Astrocyte (in vitro differentiated cells and primary cell): Measurements from ENCODE around the gene UBL3. TPM values are rescaled to one million over a fixed set of nuclear protein-coding genes. Genes with fewer than 3 reads are reported as not detected.

Experiments used
- DNase-seq: peaks from one replicate; pipeline ENCODE4 v3.0.0-alpha.2; 2010; ENCODE audit warnings: low read depth
- FAIRE-seq: peaks from 2 replicates; lab custom pipeline; 2011; peaks lifted over from hg19 to GRCh38; lab: Jason Lieb, UNC
- H2AFZ ChIP-seq: 2 replicates; pipeline ENCODE4 v1.6.0; 2012; ENCODE audit warnings: low read depth, low read length, inconsistent platforms
- H3K27ac ChIP-seq: 2 replicates; pipeline ENCODE4 v1.5.1; 2011; ENCODE audit warnings: low read depth, low read length, inconsistent platforms
- H3K27me3 ChIP-seq: 2 replicates; pipeline ENCODE4 v1.6.0; 2011; ENCODE audit warnings: low read length, inconsistent platforms; ENCODE audit not compliant: insufficient read depth
- H3K36me3 ChIP-seq: 2 replicates; pipeline ENCODE4 v1.5.1; 2011; ENCODE audit warnings: low read length, inconsistent platforms; ENCODE audit not compliant: insufficient read depth
- H3K4me1 ChIP-seq: 2 replicates; pipeline ENCODE4 v1.5.1; 2011; ENCODE audit warnings: low read length, inconsistent platforms; ENCODE audit not compliant: insufficient read depth
- H3K4me2 ChIP-seq: 2 replicates; pipeline ENCODE4 v1.6.0; 2012; ENCODE audit warnings: low read length, inconsistent platforms
- H3K4me3 ChIP-seq: 2 replicates; pipeline ENCODE4 v1.5.1; 2011; ENCODE audit warnings: low read depth, mild to moderate bottlenecking, low read length, inconsistent platforms; ENCODE audit not compliant: insufficient read depth
- H3K79me2 ChIP-seq: 2 replicates; pipeline ENCODE4 v1.6.0; 2012; ENCODE audit warnings: mild to moderate bottlenecking, low read length, inconsistent platforms; ENCODE audit not compliant: insufficient read depth
- H3K9ac ChIP-seq: 2 replicates; pipeline ENCODE4 v1.6.0; 2012; ENCODE audit warnings: mild to moderate bottlenecking, low read length, inconsistent platforms
- H3K9me3 ChIP-seq: 2 replicates; pipeline ENCODE4 v1.5.1; 2012; ENCODE audit warnings: low read depth, mild to moderate bottlenecking, low read length, inconsistent platforms; ENCODE audit not compliant: insufficient read depth
- H4K20me1 ChIP-seq: 2 replicates; pipeline ENCODE4 v1.6.0; 2012; ENCODE audit warnings: low read length, inconsistent platforms; ENCODE audit not compliant: insufficient read depth
- H3K27ac Mint-ChIP-seq: one replicate; pipeline ENCODE4 v1.8.0; 2021; ENCODE audit warnings: mild to moderate bottlenecking, mixed read lengths; ENCODE audit not compliant: unreplicated experiment
- H3K27me3 Mint-ChIP-seq: one replicate; pipeline ENCODE4 v1.8.0; 2021; ENCODE audit warnings: low read depth, mixed read lengths; ENCODE audit not compliant: unreplicated experiment
- H3K36me3 Mint-ChIP-seq: one replicate; pipeline ENCODE4 v1.8.0; 2021; ENCODE audit warnings: low read depth, mixed read lengths; ENCODE audit not compliant: unreplicated experiment
- H3K4me1 Mint-ChIP-seq: one replicate; pipeline ENCODE4 v1.8.0; 2021; ENCODE audit warnings: low read depth, mixed read lengths; ENCODE audit not compliant: unreplicated experiment
- H3K4me3 Mint-ChIP-seq: one replicate; pipeline ENCODE4 v1.8.0; 2021; ENCODE audit warnings: mild to moderate bottlenecking, moderate library complexity, mixed read lengths; ENCODE audit not compliant: unreplicated experiment
- H3K9me3 Mint-ChIP-seq: one replicate; pipeline ENCODE4 v1.8.0; 2021; ENCODE audit warnings: mild to moderate bottlenecking, mixed read lengths; ENCODE audit not compliant: unreplicated experiment
- EZH2 ChIP-seq: IDR thresholded peaks from 2 replicates; pipeline ENCODE4 v1.6.1; 2012; ENCODE audit warnings: mild to moderate bottlenecking, low read length, inconsistent platforms; ENCODE audit not compliant: insufficient read depth
- total RNA-seq: library from RNA; stranded (reverse); gene quantifications from 2 replicates; pipeline ENCODE4 v1.2.1, GENCODE V29; 2021
- TF ChIP-seq, protein P1 (sequence below): IDR thresholded peaks from 2 replicates; pipeline ENCODE4 v1.5.1; 2011; ENCODE audit warnings: low read depth, mild to moderate bottlenecking, inconsistent platforms, low read length, moderate library complexity; ENCODE audit not compliant: insufficient read depth

Gene UBL3
- total RNA-seq, 1 donor from 2014 or later, result 48.5 TPM

DNA sequence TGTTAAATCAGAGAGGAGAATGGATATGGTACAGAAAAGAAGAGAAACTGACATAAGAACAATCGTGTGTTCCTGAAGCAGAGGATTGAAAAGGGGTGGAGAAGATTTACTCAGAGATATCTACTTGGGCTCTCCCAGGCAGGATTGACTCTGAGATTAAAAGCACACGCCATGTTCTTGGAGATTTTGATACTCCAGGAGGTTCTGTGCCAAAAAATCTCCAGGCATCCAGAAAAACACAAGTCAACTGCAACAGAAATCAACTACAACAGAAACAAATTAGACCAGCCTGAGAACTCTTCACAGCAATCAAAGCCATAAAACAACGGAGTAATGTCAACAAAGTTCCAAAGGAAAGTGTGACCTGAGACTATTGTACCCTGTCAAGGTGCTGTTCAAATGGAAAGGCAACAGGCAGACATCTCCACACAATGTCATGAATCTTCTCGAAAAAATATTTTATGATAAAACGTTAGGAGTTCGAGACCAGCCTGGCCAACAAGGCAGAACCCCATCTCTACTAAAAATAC, 104.2 kb downstream of the UBL3 start:
- FAIRE-seq, result no peak
- H3K36me3 ChIP-seq, result no peaks in the 10 kb centered on the region
- H3K79me2 ChIP-seq, result no peaks in the 10 kb centered on the region
- Mint-ChIP-seq H3K27ac (no peak overlapping the region), H3K27me3 (peaks cover 3% of the 10 kb centered on the region), H3K4me3 (no peak overlapping the region), H3K36me3 (no peaks in the 10 kb centered on the region), H3K9me3 (no peaks in the 10 kb centered on the region), H3K4me1 (peaks cover 2% of the 10 kb centered on the region)
- no peak overlapping the region for H3K9ac ChIP-seq
- H3K4me1 ChIP-seq, result peaks cover 5% of the 10 kb centered on the region
- H2AFZ ChIP-seq, result no peak overlapping the region
- H4K20me1 ChIP-seq, result no peaks in the 10 kb centered on the region
- no peaks in the 10 kb centered on the region for H3K9me3 ChIP-seq
- H3K27ac ChIP-seq, result no peak overlapping the region
- H3K4me3 ChIP-seq, result no peak overlapping the region
- no peak overlapping the region for H3K4me2 ChIP-seq
- TF ChIP-seq, protein P1, sequence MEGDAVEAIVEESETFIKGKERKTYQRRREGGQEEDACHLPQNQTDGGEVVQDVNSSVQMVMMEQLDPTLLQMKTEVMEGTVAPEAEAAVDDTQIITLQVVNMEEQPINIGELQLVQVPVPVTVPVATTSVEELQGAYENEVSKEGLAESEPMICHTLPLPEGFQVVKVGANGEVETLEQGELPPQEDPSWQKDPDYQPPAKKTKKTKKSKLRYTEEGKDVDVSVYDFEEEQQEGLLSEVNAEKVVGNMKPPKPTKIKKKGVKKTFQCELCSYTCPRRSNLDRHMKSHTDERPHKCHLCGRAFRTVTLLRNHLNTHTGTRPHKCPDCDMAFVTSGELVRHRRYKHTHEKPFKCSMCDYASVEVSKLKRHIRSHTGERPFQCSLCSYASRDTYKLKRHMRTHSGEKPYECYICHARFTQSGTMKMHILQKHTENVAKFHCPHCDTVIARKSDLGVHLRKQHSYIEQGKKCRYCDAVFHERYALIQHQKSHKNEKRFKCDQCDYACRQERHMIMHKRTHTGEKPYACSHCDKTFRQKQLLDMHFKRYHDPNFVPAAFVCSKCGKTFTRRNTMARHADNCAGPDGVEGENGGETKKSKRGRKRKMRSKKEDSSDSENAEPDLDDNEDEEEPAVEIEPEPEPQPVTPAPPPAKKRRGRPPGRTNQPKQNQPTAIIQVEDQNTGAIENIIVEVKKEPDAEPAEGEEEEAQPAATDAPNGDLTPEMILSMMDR, result no peak
- no peak for TF ChIP-seq EZH2
- H3K27me3 ChIP-seq, result no peaks in the 10 kb centered on the region
- DNase-seq, result no peak

DNA sequence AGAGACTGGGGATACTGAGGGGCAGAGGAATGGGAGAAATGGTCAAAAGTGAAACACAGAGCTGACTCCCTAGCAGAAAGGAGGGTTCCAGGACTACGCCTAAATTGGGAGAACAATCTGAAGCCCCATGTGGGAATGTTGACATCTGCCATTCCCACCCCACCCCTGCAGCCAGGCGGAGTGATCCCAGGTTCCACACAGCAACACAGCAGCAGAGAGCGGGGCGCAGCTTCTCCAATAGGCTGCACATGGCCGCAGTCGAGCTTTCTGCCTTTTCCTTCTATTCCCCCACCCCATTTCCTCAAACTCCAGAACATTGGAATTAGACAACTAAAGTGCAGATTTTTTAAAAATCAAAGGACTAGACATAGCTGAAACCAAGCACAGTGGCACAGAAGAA, 104.7 kb downstream of the UBL3 start:
- H3K9me3 Mint-ChIP-seq, result no peaks in the 10 kb centered on the region
- H3K36me3 Mint-ChIP-seq, result no peaks in the 10 kb centered on the region
- no peaks in the 10 kb centered on the region for H3K27me3 ChIP-seq
- no peak overlapping the region for H2AFZ ChIP-seq
- H3K4me3 ChIP-seq, result no peak overlapping the region
- H3K9me3 ChIP-seq, result no peaks in the 10 kb centered on the region
- H3K27ac Mint-ChIP-seq, result no peak overlapping the region
- H4K20me1 ChIP-seq, result no peaks in the 10 kb centered on the region
- H3K4me2 ChIP-seq, result no peak overlapping the region
- peaks cover 3% of the 10 kb centered on the region for H3K27me3 Mint-ChIP-seq
- H3K79me2 ChIP-seq, result no peaks in the 10 kb centered on the region
- TF ChIP-seq, protein P1, result no peak
- H3K36me3 ChIP-seq, result no peaks in the 10 kb centered on the region
- no peak for DNase-seq
- peaks cover 5% of the 10 kb centered on the region for H3K4me1 ChIP-seq
- H3K27ac ChIP-seq, result no peak overlapping the region
- H3K4me1 Mint-ChIP-seq, result peaks cover 2% of the 10 kb centered on the region
- no peak overlapping the region for H3K9ac ChIP-seq
- no peak overlapping the region for H3K4me3 Mint-ChIP-seq
- no peak for FAIRE-seq

DNA sequence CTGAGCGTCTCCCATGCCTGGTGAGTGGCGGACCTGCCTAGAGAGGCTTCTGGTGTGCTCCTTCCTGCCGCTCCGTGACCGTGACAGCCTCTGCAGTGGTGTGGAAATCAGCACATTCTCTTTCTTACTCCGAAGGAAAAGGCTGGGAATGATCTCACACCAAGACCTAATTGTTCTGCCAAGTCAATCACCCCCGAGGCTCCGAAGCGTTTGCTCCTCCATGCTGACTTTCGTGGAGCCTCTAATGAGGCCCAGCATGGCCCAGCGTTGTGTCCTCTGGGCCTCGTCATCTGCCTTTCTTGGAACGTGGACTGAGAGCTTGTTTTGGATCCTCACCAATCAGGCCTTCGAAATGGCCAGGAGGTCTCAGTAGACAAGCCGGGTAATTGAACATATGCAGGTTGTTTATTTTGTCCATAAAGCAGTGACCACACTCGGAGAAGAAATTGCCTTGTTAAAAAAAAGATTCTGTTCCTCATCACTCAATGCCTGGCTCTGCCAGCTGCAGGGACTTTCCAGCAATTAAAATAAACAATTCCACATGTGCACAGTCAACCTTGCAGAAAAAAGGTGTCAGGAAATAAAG, 107.1 kb downstream of the UBL3 start:
- TF ChIP-seq, protein P1, result no peak
- TF ChIP-seq EZH2, result no peak
- Histone ChIP-seq H3K36me3 (no peaks in the 10 kb centered on the region), H4K20me1 (no peaks in the 10 kb centered on the region), H3K4me1 (no peaks in the 10 kb centered on the region), H3K9me3 (no peaks in the 10 kb centered on the region), H3K79me2 (no peaks in the 10 kb centered on the region), H2AFZ (peak overlapping the region; percentile 23), H3K4me2 (no peak overlapping the region), H3K27ac (no peak overlapping the region), H3K27me3 (no peaks in the 10 kb centered on the region), H3K9ac (no peak overlapping the region), H3K4me3 (no peak overlapping the region)
- FAIRE-seq (no peak), DNase-seq (peak; percentile 74)
- peaks cover 3% of the 10 kb centered on the region for H3K27me3 Mint-ChIP-seq
- peaks cover 2% of the 10 kb centered on the region for H3K4me1 Mint-ChIP-seq
- no peaks in the 10 kb centered on the region for H3K9me3 Mint-ChIP-seq
- H3K36me3 Mint-ChIP-seq, result no peaks in the 10 kb centered on the region
- no peak overlapping the region for H3K27ac Mint-ChIP-seq
- no peak overlapping the region for H3K4me3 Mint-ChIP-seq
